Spleen (tissue), 7 donors: ENCODE measurements around the gene TMEM41B.

Experiments
- CTCF ChIP-seq, 11 experiments: fragments of 200-600 bp in 7 of 11; fragments of 450-650 bp in 4 of 11; sonication (generic) in 4 of 11; IDR thresholded peaks in 8 of 11; conservative IDR thresholded peaks in 3 of 11; 1 replicate in 7 of 11; 2 replicates in 4 of 11; pipeline versions ENCODE4 v1.4.0 to v1.8.0; 2016 to 2021; ENCODE audit warnings: antibody characterized with exemption in 11 of 11, inconsistent platforms in 4 of 11, mild to moderate bottlenecking in 1 of 11
- POLR2AphosphoS5 ChIP-seq, 3 donors: sonication (generic); formaldehyde crosslinking; IDR thresholded peaks; one replicate each; pipeline ENCODE4 v1.5.1; 2017; ENCODE audit warnings: antibody characterized with exemption in 3 of 3
- donor health status: DM: no; HTN: no; CAD: no; lungs with moderate emphysema.
- donor health status: DM: no; HTN: no; CAD: no.
- donor health status: DM: no; HTN: no; CAD: no.

- TF ChIP-seq CTCF (IDR thresholded peaks at IDR 0.05 in 8 of 11, conservative IDR thresholded peaks at IDR 0.05 in 3 of 11) (no peak), POLR2AphosphoS5 (IDR thresholded peaks at IDR 0.05) (no peak)
Observed at GRCh38 chr11:9347100-9347499, 32.7 kb upstream of the TMEM41B start.
